Stimulated activated CD4-positive, alpha-beta T cell treated with anti-CD3 and anti-CD28 coated beads, TNF-alpha, amount 100 ng/mL, for 1 hour (primary cell): ENCODE measurements around the gene MYMK.

Source experiments
- DNase-seq, 3 donors: peaks; one replicate each; pipeline ENCODE4 v3.0.0-alpha.2; 2020; ENCODE audit warnings: low read depth in 3 of 3, low spot score in 1 of 3

The MYMK gene

GRCh38 chr9:133470988-133471387 is 53.8 kb downstream of the MYMK start:
- DNase-seq, result no peak

DNA sequence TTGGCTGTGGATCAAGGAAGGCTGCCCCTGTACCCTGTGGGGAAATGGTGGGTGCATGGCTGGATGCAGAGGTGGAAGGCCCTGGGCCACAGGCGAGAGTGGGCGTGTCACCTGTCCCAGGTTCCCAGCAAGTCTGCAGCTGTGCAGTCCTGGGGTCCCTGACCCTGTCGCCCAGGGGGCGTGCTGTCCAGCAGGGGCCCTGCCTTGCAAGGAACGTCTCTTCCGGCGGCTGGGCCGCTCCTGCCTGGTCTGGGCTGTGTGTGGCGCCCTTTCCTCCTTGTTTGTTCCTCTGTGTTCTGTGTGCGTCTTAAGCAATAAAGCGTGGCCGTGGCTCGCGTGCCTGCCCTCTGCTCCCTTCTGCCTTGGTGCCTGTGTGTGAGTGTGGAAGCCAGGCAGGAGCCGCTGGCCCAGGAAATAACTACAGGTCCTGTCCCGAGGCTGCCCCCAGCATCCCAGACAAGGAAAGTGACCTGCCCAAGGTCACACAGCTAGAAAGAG is 54.3 kb downstream of the MYMK start:
- no peak for DNase-seq

DNA sequence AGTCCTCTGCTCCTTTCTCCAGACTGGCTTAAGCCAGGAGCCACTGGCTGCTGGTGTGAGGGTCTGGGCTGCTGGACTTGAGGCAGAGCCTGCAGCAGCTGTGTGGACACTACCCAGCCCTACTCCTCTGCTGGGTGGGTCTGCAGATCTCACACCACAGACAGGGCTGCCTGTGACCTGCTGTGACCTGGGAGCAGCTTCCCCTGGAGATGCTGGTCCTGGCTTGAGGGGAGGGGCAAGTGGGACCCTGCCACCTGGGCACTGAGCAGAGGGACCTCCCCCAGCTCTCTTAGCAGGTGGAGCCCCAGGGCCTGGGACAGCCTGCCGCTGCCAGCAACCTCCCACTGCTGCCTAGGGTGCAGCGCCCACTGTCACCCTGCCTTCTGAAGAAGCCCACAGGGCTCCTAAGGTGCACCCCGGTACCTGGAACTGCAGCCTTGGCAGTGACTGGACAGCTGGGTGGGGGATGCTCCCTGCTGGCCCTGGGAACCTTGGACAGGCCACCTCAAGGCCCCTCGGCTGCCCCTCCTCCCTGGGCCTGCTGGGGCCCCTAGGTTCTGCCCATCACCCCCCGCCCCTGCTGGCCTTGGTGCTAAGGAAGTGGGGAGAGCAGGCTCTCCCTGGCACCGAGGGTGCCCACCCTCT is 55.9 kb downstream of the MYMK start:
- no peak for DNase-seq

- no peak for DNase-seq
Measured at GRCh38 chr9:133468374-133468773, 56.4 kb downstream of the MYMK start.

GRCh38 chr9:133467101-133467500 is 57.7 kb downstream of the MYMK start:
- DNase-seq, result no peak

GRCh38 chr9:133465984-133466383 is 58.8 kb downstream of the MYMK start:
- no peak for DNase-seq

- no peak for DNase-seq
Measured at GRCh38 chr9:133464638-133465037, 60.1 kb downstream of the MYMK start.
